Stimulated activated CD8-positive, alpha-beta memory T cell treated with anti-CD3 and anti-CD28 coated beads, Interleukin-4, amount 100 ng/mL, for 4 hours (primary cell): ENCODE measurements around the gene PSMG1.
"Not testable (repeated sequence)": the region's sequence is repeated elsewhere in the genome, so short reads cannot be mapped to it uniquely, and the experiment has no call there.

Experiments used
- DNase-seq, 2 donors: peaks; one replicate each; pipeline ENCODE4 v3.0.0-alpha.2; 2020; ENCODE audit warnings: low read depth in 2 of 2, low spot score in 1 of 2

The PSMG1 gene

GRCh38 chr21:39159342-39160063 lies 23.7 kb downstream of the PSMG1 start:
- DNase-seq = no peak

GRCh38 chr21:39157241-39157640 lies 26.0 kb downstream of the PSMG1 start:
- DNase-seq = not testable (repeated sequence)

- DNase-seq = no peak
These were observed 27.2 kb downstream of the PSMG1 start for GRCh38 chr21:39156024-39156423.

- DNase-seq = no peak
These were observed 27.7 kb downstream of the PSMG1 start for GRCh38 chr21:39155578-39155977.

- no peak for DNase-seq
These were observed 29.4 kb downstream of the PSMG1 start for GRCh38 chr21:39153842-39154241.

- DNase-seq = no peak
These were observed 29.9 kb downstream of the PSMG1 start for GRCh38 chr21:39153373-39153772.

- no peak for DNase-seq
These were observed 31.0 kb downstream of the PSMG1 start for GRCh38 chr21:39152271-39152670.

- no peak for DNase-seq
These were observed 32.4 kb downstream of the PSMG1 start for GRCh38 chr21:39150877-39151276.

- DNase-seq = no peak
These were observed 32.9 kb downstream of the PSMG1 start for GRCh38 chr21:39150316-39150715.

- no peak for DNase-seq
These were observed 33.4 kb downstream of the PSMG1 start for GRCh38 chr21:39149882-39150281.

GRCh38 chr21:39148975-39149374 lies 34.3 kb downstream of the PSMG1 start:
- DNase-seq = no peak

GRCh38 chr21:39144191-39144590 lies 39.1 kb downstream of the PSMG1 start:
- DNase-seq = no peak

GRCh38 chr21:39142972-39143371 lies 40.3 kb downstream of the PSMG1 start:
- no peak for DNase-seq

- no peak for DNase-seq
These were observed 41.7 kb downstream of the PSMG1 start for GRCh38 chr21:39141502-39141901.

- no peak for DNase-seq
These were observed 45.7 kb downstream of the PSMG1 start for GRCh38 chr21:39137248-39138178.

GRCh38 chr21:39136711-39137110 lies 46.5 kb downstream of the PSMG1 start:
- no peak for DNase-seq

GRCh38 chr21:39136138-39136537 lies 47.1 kb downstream of the PSMG1 start:
- DNase-seq = not testable (repeated sequence)

- DNase-seq = no peak
These were observed 48.9 kb downstream of the PSMG1 start for GRCh38 chr21:39134288-39134810.

GRCh38 chr21:39132248-39132647 lies 51.0 kb downstream of the PSMG1 start:
- no peak for DNase-seq

- no peak for DNase-seq
These were observed 51.5 kb downstream of the PSMG1 start for GRCh38 chr21:39131791-39132190.

- no peak for DNase-seq
These were observed 55.7 kb downstream of the PSMG1 start for GRCh38 chr21:39127506-39127905.

- no peak for DNase-seq
These were observed 56.8 kb downstream of the PSMG1 start for GRCh38 chr21:39126486-39126806.
